ENCODE measurements around the gene ELAVL3. TPM values are rescaled to one million over a fixed set of nuclear protein-coding genes. Genes with fewer than 3 reads are reported as not detected.
A peak's percentile ranks its signal among the peaks of the same experiment; 100 is the strongest.

Gene ELAVL3
- total RNA-seq, 3 donors from 2014 or later: not detected

GRCh38 chr19:11451871-11452619 is 28.8 kb downstream of the ELAVL3 start:
- no peaks in the 10 kb centered on the region for H3K4me1 ChIP-seq
- H3K4me3 ChIP-seq: peak overlapping the region in 1 of 3 donors; percentile 15
- peaks cover 16% of the 10 kb centered on the region for H3K36me3 ChIP-seq
- no peak for DNase-seq (ENCODE audit: low spot score in 2 of 2)
- intact Hi-C loops (cut with DNase I; ENCODE audit: low total_unique reads): no loop called here
- no peaks in the 10 kb centered on the region for H3K9me3 ChIP-seq
- H3K27me3 ChIP-seq: no peaks in the 10 kb centered on the region
- no peak for TF ChIP-seq POLR2AphosphoS5 (IDR thresholded peaks at IDR 0.05)
- no peak for TF ChIP-seq POLR2A (IDR thresholded peaks at IDR 0.05)
- TF ChIP-seq CTCF (IDR thresholded peaks at IDR 0.05): no peak
- no peak overlapping the region for H3K27ac ChIP-seq

GRCh38 chr19:11451327-11451870 is 29.4 kb downstream of the ELAVL3 start:
- H3K4me3 ChIP-seq: peak overlapping the region in 1 of 3 donors; percentile 15
- TF ChIP-seq POLR2AphosphoS5 (IDR thresholded peaks at IDR 0.05) (no peak), CTCF (IDR thresholded peaks at IDR 0.05) (no peak), POLR2A (IDR thresholded peaks at IDR 0.05) (no peak)
- intact Hi-C loops (cut with DNase I; ENCODE audit: low total_unique reads): no loop called here
- DNase-seq (ENCODE audit: low spot score in 2 of 2): no peak
- H3K36me3 ChIP-seq: peaks cover 17% of the 10 kb centered on the region
- H3K27ac ChIP-seq: no peak overlapping the region
- H3K4me1 ChIP-seq: no peaks in the 10 kb centered on the region
- H3K9me3 ChIP-seq: no peaks in the 10 kb centered on the region
- H3K27me3 ChIP-seq: no peaks in the 10 kb centered on the region

- Histone ChIP-seq H3K4me1 (no peaks in the 10 kb centered on the region), H3K27me3 (no peaks in the 10 kb centered on the region), H3K4me3 (no peak overlapping the region), H3K9me3 (no peaks in the 10 kb centered on the region), H3K36me3 (peaks cover 17% of the 10 kb centered on the region), H3K27ac (no peak overlapping the region)
- intact Hi-C loops (cut with DNase I; ENCODE audit: low total_unique reads): no loop called here
- no peak for TF ChIP-seq POLR2A (IDR thresholded peaks at IDR 0.05)
- TF ChIP-seq CTCF (IDR thresholded peaks at IDR 0.05): no peak
- TF ChIP-seq POLR2AphosphoS5 (IDR thresholded peaks at IDR 0.05): no peak
- no peak for DNase-seq (ENCODE audit: low spot score in 2 of 2)
Measured at GRCh38 chr19:11450570-11451326, 30.1 kb downstream of the ELAVL3 start.

DNA sequence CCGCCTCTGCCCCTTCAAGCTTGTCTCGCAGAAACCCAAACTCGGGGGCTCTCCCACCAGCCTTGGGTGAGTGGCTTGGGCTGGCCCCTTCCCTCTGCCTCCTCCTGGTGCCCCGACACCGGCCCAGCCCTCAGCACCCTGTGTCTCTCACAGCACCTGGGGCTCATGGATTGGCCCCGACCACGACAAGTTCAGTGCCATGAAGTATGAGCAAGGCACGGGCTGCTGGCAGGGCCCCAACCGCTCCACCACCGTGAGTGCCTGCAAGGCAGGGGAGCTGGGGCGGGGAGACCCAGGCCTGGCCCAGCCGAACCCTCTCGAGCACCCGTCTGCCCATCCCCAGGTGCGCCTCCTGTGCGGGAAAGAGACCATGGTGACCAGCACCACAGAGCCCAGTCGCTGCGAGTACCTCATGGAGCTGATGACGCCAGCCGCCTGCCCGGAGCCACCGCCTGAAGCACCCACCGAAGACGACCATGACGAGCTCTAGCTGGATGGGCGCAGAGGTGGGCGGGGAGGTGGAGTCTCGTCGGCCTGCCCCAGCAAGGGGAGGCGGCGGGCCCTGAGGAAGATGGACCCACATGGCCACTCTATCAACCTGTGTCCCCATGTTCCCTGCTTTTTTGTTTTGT is 31.8 kb downstream of the ELAVL3 start:
- Histone ChIP-seq H3K4me1 (no peaks in the 10 kb centered on the region), H3K27me3 (no peaks in the 10 kb centered on the region), H3K9me3 (no peaks in the 10 kb centered on the region), H3K4me3 (no peak overlapping the region), H3K36me3 (peaks cover 17% of the 10 kb centered on the region), H3K27ac (no peak overlapping the region)
- intact Hi-C loops (cut with DNase I; ENCODE audit: low total_unique reads): no loop called here
- DNase-seq (ENCODE audit: low spot score in 2 of 2): no peak
- TF ChIP-seq POLR2A (IDR thresholded peaks at IDR 0.05) (no peak), POLR2AphosphoS5 (IDR thresholded peaks at IDR 0.05) (no peak), CTCF (IDR thresholded peaks at IDR 0.05) (no peak)
